ENCODE results near the gene RCHY1.
"Not testable (repeated sequence)": the region's sequence is repeated elsewhere in the genome, so short reads cannot be mapped to it uniquely, and the experiment has no call there.

RCHY1 gene

DNA sequence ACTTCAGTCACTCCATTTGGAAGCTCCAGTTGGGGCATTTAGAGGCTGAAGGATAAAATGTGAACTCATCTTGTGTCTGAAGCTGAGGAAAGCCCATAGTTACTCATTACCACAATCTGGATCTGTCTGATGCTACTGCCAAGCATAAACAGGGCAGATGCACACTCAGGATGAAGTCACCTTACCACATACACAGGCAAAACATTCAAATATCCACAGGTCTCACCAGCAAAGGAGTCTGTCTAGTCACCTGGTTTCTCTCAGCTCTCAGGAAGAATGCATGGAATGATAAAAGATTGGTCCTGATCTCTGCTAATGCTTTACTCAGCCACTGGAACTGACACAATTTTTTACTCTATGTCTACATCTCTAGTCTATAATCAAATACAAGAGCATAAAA is 28.6 kb upstream of the RCHY1 start:
- no peaks in the 10 kb centered on the region for H3K9me3 ChIP-seq (ENCODE audit: control insufficient read depth, insufficient read depth, low read length)
- H3K27me3 ChIP-seq (ENCODE audit: control insufficient read depth, insufficient read depth, low read length): no peaks in the 10 kb centered on the region
- H3K4me1 ChIP-seq (ENCODE audit: control insufficient read depth, insufficient read depth, low read length): no peaks in the 10 kb centered on the region
- H3K27ac ChIP-seq (ENCODE audit: low read depth, low read length): no peak overlapping the region
- H3K9ac ChIP-seq (ENCODE audit: low read depth, low read length): no peak overlapping the region
- no peak overlapping the region for H3K4me3 ChIP-seq (ENCODE audit: low read depth, low read length)
- H3K36me3 ChIP-seq (ENCODE audit: control insufficient read depth, insufficient read depth, low read length): no peaks in the 10 kb centered on the region

DNA sequence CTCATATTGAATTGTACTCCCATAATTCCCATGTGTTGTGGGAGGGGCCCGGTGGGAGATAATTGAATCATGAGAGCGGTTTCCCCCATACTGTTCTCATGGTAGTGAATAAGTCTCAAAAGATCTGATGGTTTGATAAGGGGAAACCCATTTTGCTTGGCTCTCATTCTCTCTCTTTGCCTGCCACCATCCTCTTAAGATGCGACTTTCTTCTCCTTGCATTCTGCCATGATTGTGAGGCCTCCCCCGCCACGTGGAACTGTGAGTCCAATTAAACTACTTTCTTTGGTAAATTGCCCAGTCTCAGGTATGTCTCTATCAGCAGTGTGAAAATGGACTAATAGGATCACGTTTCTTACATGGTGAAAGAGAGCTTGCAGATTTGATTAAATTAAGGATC is 23.1 kb upstream of the RCHY1 start:
- H3K9ac ChIP-seq (ENCODE audit: low read depth, low read length); H3K4me1 ChIP-seq (ENCODE audit: control insufficient read depth, insufficient read depth, low read length); H3K9me3 ChIP-seq (ENCODE audit: control insufficient read depth, insufficient read depth, low read length); H3K27me3 ChIP-seq (ENCODE audit: control insufficient read depth, insufficient read depth, low read length); H3K27ac ChIP-seq (ENCODE audit: low read depth, low read length); H3K4me3 ChIP-seq (ENCODE audit: low read depth, low read length); H3K36me3 ChIP-seq (ENCODE audit: control insufficient read depth, insufficient read depth, low read length): not testable (repeated sequence)

DNA sequence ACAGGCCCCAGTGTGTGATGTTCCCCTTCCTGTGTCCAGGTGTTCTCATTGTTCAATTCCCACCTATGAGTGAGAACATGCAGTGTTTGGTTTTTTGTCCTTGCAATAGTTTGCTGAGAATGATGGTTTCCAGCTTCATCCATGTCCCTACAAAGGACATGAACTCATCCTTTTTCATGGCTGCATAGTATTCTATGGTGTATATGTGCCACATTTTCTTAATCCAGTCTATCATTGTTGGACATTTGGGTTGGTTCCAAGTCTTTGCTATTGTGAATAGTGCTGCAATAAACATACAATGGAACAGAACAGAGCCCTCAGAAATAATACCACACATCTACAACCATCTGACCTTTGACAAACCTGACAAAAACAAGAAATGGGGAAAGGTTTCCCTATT is 19.7 kb upstream of the RCHY1 start:
- H3K36me3 ChIP-seq (ENCODE audit: control insufficient read depth, insufficient read depth, low read length): peaks cover 22% of the 10 kb centered on the region
- H3K27me3 ChIP-seq (ENCODE audit: control insufficient read depth, insufficient read depth, low read length); H3K27ac ChIP-seq (ENCODE audit: low read depth, low read length); H3K4me3 ChIP-seq (ENCODE audit: low read depth, low read length); H3K9ac ChIP-seq (ENCODE audit: low read depth, low read length); H3K4me1 ChIP-seq (ENCODE audit: control insufficient read depth, insufficient read depth, low read length); H3K9me3 ChIP-seq (ENCODE audit: control insufficient read depth, insufficient read depth, low read length): not testable (repeated sequence)

DNA sequence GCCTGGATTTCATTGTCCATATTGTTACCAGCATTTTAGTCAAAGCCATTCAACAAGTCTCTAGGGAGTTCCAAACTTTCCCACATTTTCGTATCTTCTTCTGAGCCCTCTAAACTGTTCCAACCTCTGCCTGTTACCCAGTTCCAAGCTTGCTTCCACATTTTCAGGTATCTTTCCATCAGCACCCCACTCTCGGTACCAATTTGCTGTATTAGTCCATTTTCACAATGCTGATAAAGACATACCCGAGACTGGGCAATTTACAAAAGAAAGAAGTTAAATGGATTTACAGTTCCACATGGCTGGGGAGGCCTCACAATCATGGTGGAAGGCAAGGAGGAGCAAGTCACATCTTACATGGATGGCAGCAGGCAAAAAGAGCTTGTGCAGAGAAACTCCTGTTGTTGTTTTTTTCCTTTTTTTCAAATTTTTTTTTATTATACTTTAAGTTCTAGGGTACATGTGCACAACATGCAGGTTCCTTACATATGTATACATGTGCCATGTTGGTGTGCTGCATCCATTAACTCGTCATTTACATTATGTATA is 19.2 kb upstream of the RCHY1 start:
- not testable (repeated sequence) for H3K27ac ChIP-seq (ENCODE audit: low read depth, low read length); H3K4me3 ChIP-seq (ENCODE audit: low read depth, low read length); H3K9me3 ChIP-seq (ENCODE audit: control insufficient read depth, insufficient read depth, low read length)

DNA sequence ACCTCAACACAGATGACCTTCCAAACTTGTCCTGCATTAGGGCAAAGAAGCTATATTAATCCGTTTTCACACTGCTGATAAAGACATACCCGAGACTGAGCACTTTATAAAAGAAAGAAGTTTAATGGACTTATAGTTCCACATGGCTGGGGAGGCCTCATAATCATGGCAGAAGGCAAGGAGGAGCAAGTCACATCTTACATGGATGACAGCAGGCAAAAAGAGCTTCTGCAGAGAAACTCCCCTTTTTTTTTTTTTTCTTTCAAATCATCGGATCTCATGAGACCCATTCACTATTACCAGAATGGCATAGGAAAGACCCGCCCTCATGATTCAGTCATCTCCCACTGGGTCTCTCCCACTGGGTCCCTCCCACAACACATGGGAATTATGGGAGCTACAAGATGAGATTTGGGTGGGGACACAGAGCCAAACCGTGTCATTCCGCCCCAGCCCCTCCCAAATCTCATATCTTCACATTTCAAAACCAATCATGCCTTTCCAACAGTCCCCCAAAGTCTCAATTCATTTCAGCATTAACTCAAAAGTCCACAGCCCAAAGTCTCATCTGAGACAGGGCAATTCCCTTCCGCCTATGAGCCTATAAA is 17.4 kb upstream of the RCHY1 start:
- H3K36me3 ChIP-seq (ENCODE audit: control insufficient read depth, insufficient read depth, low read length): peaks cover 41% of the 10 kb centered on the region

More for the DNA sequence above, 19.2 kb upstream of the RCHY1 start:
- not testable (repeated sequence) for H3K27me3 ChIP-seq (ENCODE audit: control insufficient read depth, insufficient read depth, low read length); H3K9ac ChIP-seq (ENCODE audit: low read depth, low read length); H3K4me1 ChIP-seq (ENCODE audit: control insufficient read depth, insufficient read depth, low read length)
- peaks cover 23% of the 10 kb centered on the region for H3K36me3 ChIP-seq (ENCODE audit: control insufficient read depth, insufficient read depth, low read length)

DNA sequence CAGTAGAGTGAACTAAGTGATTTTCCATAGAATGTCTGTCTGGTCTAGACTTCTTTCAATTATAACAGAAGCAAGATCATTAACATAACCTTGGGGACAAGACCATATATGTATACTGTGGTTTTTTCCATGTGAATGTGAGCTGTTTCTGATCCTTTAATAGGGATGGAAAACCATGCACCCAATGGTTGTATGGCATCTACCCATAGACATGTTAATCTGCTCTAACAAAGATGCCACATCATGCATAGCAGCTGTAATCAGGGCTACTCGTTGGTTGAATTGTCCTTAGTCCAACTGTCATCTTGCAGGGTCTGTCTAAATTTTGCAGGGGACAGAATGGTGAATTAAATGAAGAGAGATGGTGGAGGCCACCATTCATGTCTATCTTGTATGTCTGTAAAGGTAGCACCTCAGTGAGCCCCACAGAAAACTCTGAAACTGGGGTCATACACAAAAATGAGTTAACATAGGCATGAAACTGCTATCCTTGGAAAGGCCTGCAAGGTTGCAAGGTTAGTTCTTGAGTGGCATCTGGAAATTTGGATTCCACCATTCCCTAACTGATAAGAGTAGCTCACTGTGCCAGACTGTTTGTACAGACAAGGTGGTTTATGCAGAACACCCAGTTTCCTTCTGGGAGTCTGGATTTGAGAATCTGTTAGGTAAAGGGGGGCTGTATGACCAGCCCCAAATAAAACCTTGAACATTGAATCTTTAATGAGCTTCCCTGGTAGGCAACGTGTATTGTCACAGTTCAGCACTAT is 16.5 kb upstream of the RCHY1 start:
- Histone ChIP-seq H3K27me3 (ENCODE audit: control insufficient read depth, insufficient read depth, low read length) (no peaks in the 10 kb centered on the region), H3K4me1 (ENCODE audit: control insufficient read depth, insufficient read depth, low read length) (no peaks in the 10 kb centered on the region)

More for the DNA sequence above, 17.4 kb upstream of the RCHY1 start:
- H3K9me3 ChIP-seq (ENCODE audit: control insufficient read depth, insufficient read depth, low read length); H3K27me3 ChIP-seq (ENCODE audit: control insufficient read depth, insufficient read depth, low read length); H3K4me3 ChIP-seq (ENCODE audit: low read depth, low read length); H3K4me1 ChIP-seq (ENCODE audit: control insufficient read depth, insufficient read depth, low read length); H3K27ac ChIP-seq (ENCODE audit: low read depth, low read length); H3K9ac ChIP-seq (ENCODE audit: low read depth, low read length): not testable (repeated sequence)

DNA sequence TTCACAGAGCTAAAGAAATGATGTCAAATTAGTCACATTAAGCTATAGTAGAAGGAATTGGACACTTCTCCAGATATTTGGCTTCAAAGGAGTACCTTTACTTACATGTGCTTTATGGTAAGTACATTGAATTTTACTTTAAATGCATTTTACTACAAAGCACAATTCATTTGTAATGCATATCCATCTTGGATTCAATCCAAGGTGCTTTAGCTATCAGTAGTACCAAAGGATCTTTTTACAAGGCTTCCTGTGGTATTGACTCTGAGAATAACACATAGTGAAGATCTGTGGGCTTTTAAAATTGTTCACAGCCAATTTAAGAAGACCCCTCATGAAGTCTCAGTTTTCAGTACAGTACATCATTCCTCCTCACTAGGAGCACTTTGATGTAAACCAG is 13.3 kb upstream of the RCHY1 start:
- peaks cover 78% of the 10 kb centered on the region for H3K36me3 ChIP-seq (ENCODE audit: control insufficient read depth, insufficient read depth, low read length)
- no peak overlapping the region for H3K27ac ChIP-seq (ENCODE audit: low read depth, low read length)
- H3K27me3 ChIP-seq (ENCODE audit: control insufficient read depth, insufficient read depth, low read length): no peaks in the 10 kb centered on the region
- H3K4me1 ChIP-seq (ENCODE audit: control insufficient read depth, insufficient read depth, low read length): no peaks in the 10 kb centered on the region
- H3K9me3 ChIP-seq (ENCODE audit: control insufficient read depth, insufficient read depth, low read length): 0 out of 2 replicates have a peak, but pooled peaks cover 4% of the 10 kb centered on the region
- H3K9ac ChIP-seq (ENCODE audit: low read depth, low read length): no peak overlapping the region
- no peak overlapping the region for H3K4me3 ChIP-seq (ENCODE audit: low read depth, low read length)

More for the DNA sequence above, 16.5 kb upstream of the RCHY1 start:
- Histone ChIP-seq H3K36me3 (ENCODE audit: control insufficient read depth, insufficient read depth, low read length) (peaks cover 50% of the 10 kb centered on the region), H3K27ac (ENCODE audit: low read depth, low read length) (no peak overlapping the region), H3K9ac (ENCODE audit: low read depth, low read length) (no peak overlapping the region), H3K4me3 (ENCODE audit: low read depth, low read length) (no peak overlapping the region), H3K9me3 (ENCODE audit: control insufficient read depth, insufficient read depth, low read length) (0 out of 2 replicates have a peak, but pooled peaks cover 4% of the 10 kb centered on the region)

DNA sequence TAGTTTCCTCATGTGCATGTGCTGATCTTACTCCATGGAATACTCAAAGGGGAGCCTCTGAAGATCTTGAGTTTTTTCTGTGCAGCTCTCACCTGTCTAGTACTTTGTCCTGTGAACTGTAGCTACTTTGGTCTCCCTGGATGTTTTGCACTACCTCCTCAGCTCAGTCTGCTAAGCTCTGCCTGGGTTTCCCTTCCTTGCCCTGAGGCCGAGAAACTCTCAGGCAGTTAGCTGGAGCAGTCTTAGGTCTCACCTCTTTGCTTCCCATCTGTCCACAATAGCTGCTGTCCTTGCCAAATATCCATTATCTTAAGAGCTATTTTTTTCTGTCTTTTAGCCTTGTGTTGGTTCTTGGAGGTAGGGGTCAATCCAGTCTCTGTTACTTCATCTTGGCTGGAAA is 11.7 kb upstream of the RCHY1 start:
- Histone ChIP-seq H3K27ac (ENCODE audit: low read depth, low read length) (no peak overlapping the region), H3K9ac (ENCODE audit: low read depth, low read length) (no peak overlapping the region), H3K27me3 (ENCODE audit: control insufficient read depth, insufficient read depth, low read length) (no peaks in the 10 kb centered on the region), H3K36me3 (ENCODE audit: control insufficient read depth, insufficient read depth, low read length) (peaks cover 85% of the 10 kb centered on the region), H3K4me3 (ENCODE audit: low read depth, low read length) (no peak overlapping the region), H3K9me3 (ENCODE audit: control insufficient read depth, insufficient read depth, low read length) (0 out of 2 replicates have a peak, but pooled peaks cover under 1% of the 10 kb centered on the region), H3K4me1 (ENCODE audit: control insufficient read depth, insufficient read depth, low read length) (no peaks in the 10 kb centered on the region)

DNA sequence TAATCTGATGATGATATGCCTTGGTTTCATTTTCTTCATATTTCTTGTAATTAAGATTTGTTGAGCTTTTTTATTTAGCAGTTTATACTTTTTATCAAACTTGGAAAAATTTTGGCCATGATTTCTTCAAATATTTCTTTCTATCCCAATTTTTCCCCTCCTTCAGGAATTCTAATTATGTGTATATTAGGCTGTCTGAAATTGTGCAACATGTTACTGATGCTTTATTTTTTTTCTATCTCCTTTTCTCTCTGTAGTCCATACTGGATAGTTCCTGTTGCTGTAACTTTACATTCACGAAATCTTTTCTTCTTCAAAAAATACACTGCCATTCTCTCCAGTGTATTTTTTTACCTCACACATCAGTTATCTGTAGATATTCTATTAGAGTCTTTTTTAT is 10.9 kb upstream of the RCHY1 start:
- no peaks in the 10 kb centered on the region for H3K9me3 ChIP-seq (ENCODE audit: control insufficient read depth, insufficient read depth, low read length)
- peaks cover 83% of the 10 kb centered on the region for H3K36me3 ChIP-seq (ENCODE audit: control insufficient read depth, insufficient read depth, low read length)
- no peaks in the 10 kb centered on the region for H3K4me1 ChIP-seq (ENCODE audit: control insufficient read depth, insufficient read depth, low read length)
- H3K27ac ChIP-seq (ENCODE audit: low read depth, low read length): no peak overlapping the region
- H3K9ac ChIP-seq (ENCODE audit: low read depth, low read length): no peak overlapping the region
- H3K27me3 ChIP-seq (ENCODE audit: control insufficient read depth, insufficient read depth, low read length): no peaks in the 10 kb centered on the region
- H3K4me3 ChIP-seq (ENCODE audit: low read depth, low read length): no peak overlapping the region

DNA sequence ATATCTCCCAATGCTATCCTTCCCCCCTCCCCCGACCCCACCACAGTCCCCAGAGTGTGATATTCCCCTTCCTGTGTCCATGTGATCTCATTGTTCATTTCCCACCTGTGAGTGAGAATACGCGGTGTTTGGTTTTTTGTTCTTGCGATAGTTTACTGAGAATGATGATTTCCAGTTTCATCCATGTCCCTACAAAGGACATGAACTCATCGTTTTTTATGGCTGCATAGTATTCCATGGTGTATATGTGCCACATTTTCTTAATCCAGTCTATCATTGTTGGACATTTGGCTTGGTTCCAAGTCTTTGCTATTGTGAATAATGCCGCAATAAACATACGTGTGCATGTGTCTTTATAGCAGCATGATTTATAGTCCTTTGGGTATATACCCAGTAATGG is 5.2 kb upstream of the RCHY1 start:
- H3K4me1 ChIP-seq (ENCODE audit: control insufficient read depth, insufficient read depth, low read length); H3K9me3 ChIP-seq (ENCODE audit: control insufficient read depth, insufficient read depth, low read length); H3K4me3 ChIP-seq (ENCODE audit: low read depth, low read length); H3K27ac ChIP-seq (ENCODE audit: low read depth, low read length); H3K27me3 ChIP-seq (ENCODE audit: control insufficient read depth, insufficient read depth, low read length); H3K9ac ChIP-seq (ENCODE audit: low read depth, low read length): not testable (repeated sequence)
- peaks cover 59% of the 10 kb centered on the region for H3K36me3 ChIP-seq (ENCODE audit: control insufficient read depth, insufficient read depth, low read length)

DNA sequence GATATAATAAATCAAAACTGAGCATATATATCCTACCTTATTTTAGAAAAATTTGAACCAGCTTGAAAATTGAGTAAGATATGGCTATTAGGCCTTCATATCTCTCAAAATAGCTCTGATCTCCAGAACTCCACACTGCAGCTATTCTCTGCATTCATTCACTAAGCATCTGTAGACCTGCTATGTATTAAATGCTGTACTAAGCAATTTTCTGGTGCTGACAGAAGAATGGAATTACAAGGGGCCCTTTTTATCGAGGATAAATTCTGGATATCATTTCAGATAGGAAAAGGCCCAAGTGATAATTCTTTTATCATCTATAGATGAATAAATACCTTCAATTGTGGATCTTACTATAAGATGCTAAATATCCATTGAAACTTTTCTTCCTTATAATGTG is 1.9 kb upstream of the RCHY1 start:
- Histone ChIP-seq H3K9me3 (ENCODE audit: control insufficient read depth, insufficient read depth, low read length) (no peaks in the 10 kb centered on the region), H3K27me3 (ENCODE audit: control insufficient read depth, insufficient read depth, low read length) (no peaks in the 10 kb centered on the region), H3K27ac (ENCODE audit: low read depth, low read length) (no peak overlapping the region), H3K4me3 (ENCODE audit: low read depth, low read length) (no peak overlapping the region), H3K36me3 (ENCODE audit: control insufficient read depth, insufficient read depth, low read length) (peaks cover 32% of the 10 kb centered on the region), H3K4me1 (ENCODE audit: control insufficient read depth, insufficient read depth, low read length) (peaks cover 29% of the 10 kb centered on the region), H3K9ac (ENCODE audit: low read depth, low read length) (no peak overlapping the region)

Measured in HUES48 (cell line).